GM18520 (cell line): Measurements from ENCODE around the gene TRPV2.

Experiments
- ATAC-seq: cut with Tn5 transposase; IDR thresholded peaks from one replicate; pipeline ENCODE4 v1.9.1; 2021; ENCODE audit not compliant: unreplicated experiment

TRPV2 gene

DNA sequence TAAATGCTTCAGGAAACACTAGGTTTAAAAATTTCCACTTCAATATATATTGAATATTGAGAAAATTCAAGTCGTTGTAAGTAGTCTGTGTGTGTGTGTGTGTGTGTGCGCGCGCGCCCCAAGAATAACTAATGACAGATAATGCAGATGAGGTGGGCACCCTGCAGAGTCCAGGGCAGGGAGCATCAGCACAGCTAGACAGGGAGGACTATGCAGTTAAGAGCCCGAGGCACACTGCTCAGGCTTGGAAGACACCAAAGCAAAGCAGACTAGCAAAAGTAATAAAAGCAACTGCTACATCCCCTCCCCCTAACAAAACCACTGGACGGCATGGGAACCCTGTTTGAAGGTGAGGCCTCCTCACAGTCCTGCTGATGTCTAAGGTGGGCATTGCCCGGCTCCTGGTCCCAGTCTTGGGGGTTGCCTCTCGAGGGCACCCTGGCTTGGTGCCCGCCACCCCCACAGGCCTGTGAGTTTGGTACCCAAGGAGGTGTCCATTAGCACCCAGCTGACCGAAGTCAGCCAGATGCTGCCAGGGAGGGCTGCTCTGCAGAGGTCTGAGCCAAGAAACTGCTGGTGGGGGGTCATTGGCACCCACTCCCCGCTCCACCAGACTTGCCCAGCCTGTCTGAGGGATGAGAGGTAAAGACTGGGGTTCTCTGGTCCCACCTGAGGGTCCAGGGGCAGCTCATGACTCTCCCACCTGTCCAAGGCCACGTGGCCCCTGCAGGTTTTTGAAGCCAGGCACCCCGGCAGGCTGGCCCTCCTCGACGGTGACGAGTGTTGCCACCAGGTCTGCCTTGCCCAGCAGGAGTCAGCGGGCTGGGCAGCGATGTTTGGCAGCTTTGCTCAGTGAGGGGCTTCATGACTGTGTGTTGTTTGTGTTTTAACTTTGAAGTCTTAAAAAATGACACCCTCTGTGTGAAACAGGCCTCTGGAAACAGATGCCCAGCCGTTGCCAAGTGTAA is 58.0 kb downstream of the TRPV2 start:
- no peak for ATAC-seq

DNA sequence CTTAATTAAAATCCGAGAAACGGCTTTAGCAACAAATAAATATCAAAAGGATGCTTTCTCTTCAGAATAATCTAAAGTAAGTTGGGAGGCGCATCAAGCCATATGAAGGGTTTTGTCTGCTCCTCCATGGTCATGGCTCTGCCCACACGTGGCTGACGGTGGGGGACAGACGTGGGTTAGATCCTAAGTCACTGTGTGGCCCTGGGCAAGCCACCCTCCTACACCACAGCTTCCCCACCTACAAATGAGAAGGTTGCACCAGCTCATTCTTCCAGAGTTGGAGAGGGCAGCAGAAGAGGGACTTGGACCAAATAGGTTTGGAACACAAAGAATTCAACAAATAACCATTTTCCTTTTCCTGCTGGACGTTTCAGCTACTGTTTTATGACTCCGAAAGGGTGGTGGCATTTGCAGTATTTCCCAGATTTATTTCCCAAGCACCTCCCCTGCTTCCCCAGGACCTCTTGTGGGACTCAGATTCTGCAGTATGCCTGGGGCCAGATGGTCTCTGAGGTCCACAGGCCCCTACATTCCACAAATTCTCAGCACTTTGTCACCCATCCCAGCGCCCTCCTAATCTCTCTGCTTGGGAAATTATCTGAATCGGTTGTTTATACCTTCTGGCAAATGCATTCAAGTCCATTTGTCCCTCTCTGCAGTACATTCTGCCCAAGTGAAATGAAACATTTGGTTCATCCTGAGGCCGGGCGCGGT is 58.8 kb downstream of the TRPV2 start:
- ATAC-seq, result no peak

- ATAC-seq, result no peak
Measured at GRCh38 chr17:16475179-16475704, 59.9 kb downstream of the TRPV2 start.

GRCh38 chr17:16477255-16477654 is 61.9 kb downstream of the TRPV2 start:
- no peak for ATAC-seq

GRCh38 chr17:16477666-16478065 is 62.3 kb downstream of the TRPV2 start:
- ATAC-seq, result no peak

DNA sequence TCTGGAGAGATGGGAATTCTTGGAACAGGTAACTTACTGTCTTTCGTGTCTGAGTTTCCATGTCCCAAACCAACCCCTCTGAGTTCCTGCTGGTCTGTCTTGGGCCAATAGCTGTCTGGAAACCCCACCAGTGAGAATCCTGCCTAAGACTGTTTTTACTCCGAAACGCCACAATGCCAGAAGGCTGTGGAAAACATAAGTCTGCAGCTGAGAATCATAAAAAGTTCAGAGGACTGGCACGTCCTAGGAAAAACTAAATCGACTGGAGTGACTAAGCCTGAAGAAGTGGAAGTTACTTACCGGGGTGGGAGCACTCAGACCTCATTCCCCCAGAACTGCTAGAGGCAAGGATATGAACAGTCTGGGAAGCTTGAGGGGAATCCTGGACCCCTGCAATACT is 63.3 kb downstream of the TRPV2 start:
- ATAC-seq, result no peak

GRCh38 chr17:16479264-16479663 is 63.9 kb downstream of the TRPV2 start:
- no peak for ATAC-seq

DNA sequence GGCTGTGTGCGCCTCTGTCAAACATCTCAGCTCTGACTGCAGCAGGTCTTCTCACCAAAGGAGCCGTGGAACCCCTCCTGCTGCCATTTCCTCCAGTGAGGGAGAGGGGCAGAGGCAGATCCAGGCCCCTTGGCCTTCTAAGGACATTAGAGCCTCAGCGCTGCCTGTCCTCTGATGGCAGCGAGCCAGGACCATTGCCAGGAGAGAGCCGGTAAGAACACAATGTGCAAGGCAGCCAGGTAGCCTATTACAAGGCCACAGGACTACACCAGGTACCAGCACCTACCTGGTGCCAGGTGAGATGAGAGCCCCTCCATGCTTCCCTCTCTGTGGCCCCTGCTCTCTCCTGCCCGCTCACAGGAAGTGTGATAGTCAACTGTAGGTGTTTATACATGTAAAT is 65.6 kb downstream of the TRPV2 start:
- no peak for ATAC-seq

- no peak for ATAC-seq
Measured at GRCh38 chr17:16482253-16482652, 66.9 kb downstream of the TRPV2 start.

DNA sequence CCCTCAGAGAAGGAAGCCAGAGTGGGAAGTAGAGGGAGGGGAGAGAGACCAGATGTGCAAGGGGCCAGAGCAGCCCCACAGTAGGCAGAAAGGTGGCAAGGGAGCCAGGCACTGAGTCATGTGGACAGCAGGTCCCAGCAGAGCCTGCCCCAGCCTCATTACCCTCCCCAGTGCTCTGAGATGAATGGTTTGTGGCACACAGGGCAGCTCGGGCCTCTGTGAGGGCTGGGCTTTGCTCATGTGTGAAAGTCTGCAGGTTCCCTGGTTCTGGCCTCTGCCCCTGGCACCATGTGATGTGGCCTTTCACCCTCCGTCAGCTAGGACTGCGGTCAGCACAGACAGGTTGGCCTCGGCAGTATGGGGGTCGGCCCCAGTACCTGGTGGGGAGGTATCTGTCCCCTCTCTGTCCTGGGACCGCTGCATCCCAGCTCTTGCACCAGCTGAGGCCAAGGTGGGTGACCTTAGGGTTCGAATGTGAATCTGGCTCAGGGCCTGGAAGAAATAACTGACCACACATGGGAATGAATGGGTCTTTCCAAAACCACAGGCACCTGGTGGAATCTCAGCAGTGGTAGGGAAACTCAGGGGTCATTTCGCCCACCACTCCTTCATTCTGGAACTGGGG is 67.8 kb downstream of the TRPV2 start:
- ATAC-seq, result no peak

DNA sequence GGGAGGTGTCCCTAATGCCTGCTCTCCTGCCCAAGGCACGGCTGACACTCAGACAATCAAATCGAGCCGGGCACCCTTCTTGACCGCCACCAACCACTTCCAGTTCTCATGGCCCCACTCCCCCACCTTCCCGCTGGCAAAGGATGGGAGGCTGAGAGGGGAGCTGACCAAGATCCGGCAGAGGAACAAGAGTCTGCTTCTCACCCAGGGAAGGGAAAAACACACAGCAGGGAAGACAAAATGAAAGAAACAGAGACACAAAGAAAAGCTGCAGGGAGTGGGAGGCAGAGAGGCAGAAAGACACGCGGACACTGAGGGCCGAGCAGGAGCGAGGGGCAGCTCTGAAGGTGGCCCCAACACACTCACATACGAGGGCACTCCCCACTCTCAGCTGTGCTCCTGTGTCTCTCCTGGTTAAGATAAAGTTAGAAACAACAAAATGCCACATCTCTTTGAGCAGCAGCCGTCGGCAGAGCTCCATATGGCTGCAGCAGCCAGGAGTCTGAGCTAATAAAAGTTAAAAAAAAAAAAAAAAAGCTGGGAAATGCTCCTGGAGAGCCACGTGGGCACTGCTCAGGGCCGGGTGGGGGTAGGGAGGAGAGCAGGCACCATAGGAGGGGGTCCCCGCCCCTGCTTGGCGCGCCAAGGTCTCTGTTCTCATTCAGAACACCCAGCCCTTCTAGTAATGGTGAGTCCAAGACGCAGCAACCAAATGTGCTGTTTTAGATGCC is 69.2 kb downstream of the TRPV2 start:
- no peak for ATAC-seq
